GM18873 (cell line): ENCODE results near the gene MBD3L3.
"Not testable (repeated sequence)": the region's sequence is repeated elsewhere in the genome, so short reads cannot be mapped to it uniquely, and the experiment has no call there.

ENCODE experiments used
- ATAC-seq: cut with Tn5 transposase; IDR thresholded peaks from one replicate; pipeline ENCODE4 v1.9.1; 2021; ENCODE audit warnings: mild to moderate bottlenecking, moderate library complexity, moderate number of reproducible peaks; ENCODE audit not compliant: unreplicated experiment, low FRiP score

Gene MBD3L3

DNA sequence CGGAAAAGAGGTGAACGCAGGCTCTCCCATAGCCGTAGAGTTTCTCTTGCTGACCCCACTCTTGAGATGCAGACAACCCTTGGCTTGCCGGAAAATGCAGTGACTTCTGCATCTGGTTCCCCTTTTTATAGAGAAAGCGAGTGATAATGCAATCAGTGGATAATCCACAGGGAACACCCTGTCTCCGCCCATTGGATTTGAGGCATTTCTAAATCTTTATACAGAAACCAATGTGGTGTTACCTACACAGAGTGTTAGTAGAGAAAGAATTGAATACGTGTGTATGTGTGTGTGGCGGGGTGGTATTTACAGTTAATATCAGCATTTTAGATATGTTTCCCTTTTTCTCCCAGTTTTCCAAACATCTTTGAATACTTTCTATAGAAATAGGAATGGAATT is at the start of gene MBD3L3:
Gene MBD3L3 (minus strand): TSS at position 101 of the 400 bp plus-strand sequence. CDS start 71 bp downstream, at position 30.
- ATAC-seq = not testable (repeated sequence)

DNA sequence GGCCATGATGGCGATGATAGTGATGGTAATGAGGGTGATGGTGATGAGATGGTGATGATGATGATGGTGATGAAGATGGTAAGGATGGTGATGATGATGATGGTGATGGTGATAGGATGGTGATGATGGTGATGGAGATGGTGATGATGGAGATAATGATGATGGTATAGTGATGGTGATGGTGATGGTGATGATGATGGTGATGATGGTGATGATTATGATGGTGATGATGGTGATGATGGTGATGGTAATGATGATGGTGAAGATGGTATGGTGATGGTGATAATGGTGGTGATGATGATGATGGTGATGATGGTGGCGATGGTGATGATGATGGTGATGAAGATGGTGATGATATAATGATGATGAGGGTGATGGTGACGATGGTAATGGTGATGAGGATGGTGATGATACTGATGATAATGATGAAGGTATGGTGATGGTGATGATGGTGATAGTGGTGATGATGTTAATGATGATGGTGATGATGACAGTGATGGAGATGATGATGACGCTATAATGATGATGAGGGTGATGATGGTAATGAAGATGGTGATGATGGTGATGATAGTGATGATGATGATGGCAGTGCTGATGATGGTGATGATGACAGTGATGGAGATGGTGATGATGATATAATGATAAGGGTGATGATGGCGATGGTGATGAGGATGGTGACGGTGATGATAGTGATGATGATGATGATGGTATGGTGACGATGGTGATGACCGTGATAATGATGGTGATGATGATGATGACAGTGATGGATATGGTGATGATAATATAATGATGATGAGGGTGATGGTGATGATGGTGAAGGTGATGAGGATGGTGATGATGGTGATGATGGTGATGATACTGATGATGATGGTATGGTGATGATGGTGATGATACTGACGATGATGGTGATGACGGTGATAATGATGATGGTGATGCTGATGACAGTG is 48.5 kb upstream of the MBD3L3 start:
- no peak for ATAC-seq

- no peak for ATAC-seq
These were observed 46.4 kb upstream of the MBD3L3 start for GRCh38 chr19:7104747-7105447.

- ATAC-seq = no peak
These were observed 43.2 kb upstream of the MBD3L3 start for GRCh38 chr19:7101498-7102253.

- no peak for ATAC-seq
These were observed 41.1 kb upstream of the MBD3L3 start for GRCh38 chr19:7099597-7099921.

- ATAC-seq = peak; percentile 77
These were observed 40.5 kb upstream of the MBD3L3 start for GRCh38 chr19:7098701-7099596.

GRCh38 chr19:7098096-7098495 is 39.6 kb upstream of the MBD3L3 start:
- no peak for ATAC-seq

GRCh38 chr19:7088999-7089398 is 30.5 kb upstream of the MBD3L3 start:
- ATAC-seq = no peak

DNA sequence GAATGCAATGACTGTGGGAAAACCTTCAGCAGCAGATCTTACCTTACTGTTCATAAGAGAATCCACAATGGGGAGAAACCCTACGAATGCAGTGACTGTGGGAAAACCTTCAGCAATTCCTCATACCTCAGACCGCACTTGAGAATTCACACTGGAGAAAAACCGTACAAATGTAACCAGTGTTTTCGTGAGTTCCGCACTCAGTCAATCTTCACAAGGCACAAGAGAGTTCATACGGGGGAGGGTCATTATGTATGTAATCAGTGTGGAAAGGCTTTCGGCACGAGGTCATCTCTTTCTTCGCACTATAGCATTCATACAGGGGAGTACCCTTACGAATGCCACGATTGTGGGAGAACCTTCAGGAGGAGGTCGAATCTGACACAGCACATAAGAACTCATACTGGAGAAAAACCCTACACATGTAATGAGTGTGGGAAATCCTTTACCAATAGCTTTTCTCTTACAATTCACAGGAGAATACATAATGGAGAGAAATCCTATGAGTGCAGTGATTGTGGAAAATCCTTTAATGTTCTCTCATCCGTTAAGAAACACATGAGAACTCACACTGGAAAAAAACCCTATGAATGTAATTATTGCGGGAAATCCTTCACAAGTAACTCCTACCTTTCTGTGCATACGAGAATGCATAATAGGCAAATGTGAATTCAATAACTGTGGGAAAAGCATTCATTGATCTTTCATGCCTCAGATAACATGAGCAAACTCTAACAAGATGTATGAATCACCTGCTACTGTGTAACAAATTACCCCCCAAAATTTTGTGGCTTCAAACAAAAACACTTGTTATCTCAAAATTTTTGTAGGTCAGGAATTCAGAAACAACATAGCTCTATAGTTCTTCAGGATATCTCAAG is 24.8 kb upstream of the MBD3L3 start:
- ATAC-seq = no peak

GRCh38 chr19:7078008-7078407 is 19.5 kb upstream of the MBD3L3 start:
- ATAC-seq = no peak

GRCh38 chr19:7076151-7076550 is 17.7 kb upstream of the MBD3L3 start:
- ATAC-seq = no peak

GRCh38 chr19:7074705-7075282 is 16.3 kb upstream of the MBD3L3 start:
- no peak for ATAC-seq

DNA sequence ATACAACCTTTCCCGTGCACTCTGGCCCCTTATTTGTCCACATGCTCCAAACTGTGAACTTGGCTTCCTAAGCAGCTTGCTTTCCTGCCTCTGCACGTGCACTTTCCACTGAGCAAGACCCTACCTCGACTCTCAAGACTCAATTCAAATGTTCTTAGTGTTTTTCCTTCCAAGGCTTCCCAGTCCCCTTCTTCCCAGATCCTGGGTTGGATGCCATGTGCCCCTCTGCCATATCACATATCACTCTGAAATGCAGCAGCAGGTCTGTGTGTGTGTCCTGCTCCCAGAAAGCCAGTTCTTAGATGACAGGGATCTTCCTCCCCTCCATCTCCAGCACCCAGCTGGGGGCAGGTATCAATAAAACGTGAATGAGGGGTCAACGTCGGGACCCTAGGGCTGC is 14.1 kb upstream of the MBD3L3 start:
- no peak for ATAC-seq

- ATAC-seq = peak; percentile 20
These were observed 11.4 kb upstream of the MBD3L3 start for GRCh38 chr19:7069904-7070226.

DNA sequence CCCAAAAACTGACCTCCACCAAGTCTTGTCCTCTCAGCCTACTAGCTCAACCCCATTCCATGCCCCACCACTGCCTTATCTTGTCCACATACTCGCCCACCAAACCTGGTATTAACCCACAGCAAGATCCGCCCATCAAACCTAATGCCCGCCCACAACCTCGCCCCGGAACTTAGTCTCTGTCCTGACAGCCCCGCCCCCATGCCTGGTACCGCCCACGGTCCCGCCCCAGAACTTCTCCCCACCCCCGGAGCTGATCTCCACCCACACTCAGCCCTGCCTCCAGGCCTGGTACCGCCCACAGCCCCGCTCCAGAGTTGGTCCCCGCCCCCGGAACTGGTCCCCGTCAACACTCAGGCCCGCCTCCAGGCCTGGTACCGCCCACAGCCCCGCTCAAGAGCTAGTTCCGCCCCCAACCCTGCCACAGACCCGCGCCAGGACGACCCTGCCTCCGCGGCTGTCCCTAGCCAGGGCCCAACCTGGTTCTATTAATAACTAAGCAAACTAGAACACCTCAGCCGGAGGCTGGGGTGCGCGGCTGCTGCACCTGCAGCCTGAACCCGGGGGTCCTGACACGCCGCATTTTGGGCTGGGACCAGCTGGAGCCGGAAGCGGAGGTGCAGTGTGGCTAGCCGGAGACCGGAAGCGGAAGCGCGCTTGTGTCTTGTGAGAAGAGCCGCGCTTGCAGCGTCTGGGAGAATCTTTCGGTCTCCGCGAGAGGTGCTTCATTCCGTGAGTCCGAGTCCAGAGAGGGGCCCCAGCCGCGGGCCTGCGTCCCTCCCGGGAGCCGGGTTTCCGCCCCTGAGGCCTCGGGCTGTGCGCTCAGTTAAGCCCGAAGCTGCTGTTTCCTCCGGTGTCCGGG is 10.8 kb upstream of the MBD3L3 start, which contains the start of gene ZNF557:
Gene ZNF557 (plus strand): TSS at position 662 of the 862 bp plus-strand sequence. CDS start 5,372 bp downstream, outside the sequence.
- ATAC-seq = peak; percentile 77

GRCh38 chr19:7068599-7068998 is 10.1 kb upstream of the MBD3L3 start:
- ATAC-seq = no peak

DNA sequence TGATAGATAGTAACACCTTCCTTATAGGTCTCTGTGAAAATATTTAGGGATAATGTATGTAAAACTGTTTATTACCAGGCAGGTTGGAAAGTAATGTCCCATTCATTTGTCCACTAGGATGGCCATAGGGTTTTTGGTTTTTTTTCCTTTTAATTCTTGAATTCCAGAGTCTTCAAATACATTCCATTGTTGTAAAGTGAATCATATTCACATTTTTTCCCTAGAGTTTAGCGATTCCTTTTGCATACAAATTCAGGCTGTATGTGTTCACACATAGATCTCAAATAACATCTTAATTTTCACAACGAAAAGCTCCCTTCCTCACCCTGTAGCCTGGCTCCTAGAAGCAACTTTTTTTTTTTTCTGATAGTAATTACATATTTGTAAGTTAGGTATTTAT is 9.2 kb upstream of the MBD3L3 start:
- no peak for ATAC-seq

GRCh38 chr19:7067122-7067521 is 8.6 kb upstream of the MBD3L3 start:
- not testable (repeated sequence) for ATAC-seq
